ENCODE data around the gene NME5.

- TF ChIP-seq CTCF (IDR thresholded peaks at IDR 0.05; ENCODE audit: low read depth, low read length, poor library complexity, severe bottlenecking) (no peak), EZH2phosphoT487 (IDR thresholded peaks at IDR 0.05; ENCODE audit: borderline replicate concordance, low read length) (no peak)
Observed at GRCh38 chr5:138177941-138178515, 38.8 kb upstream of the NME5 start.
